Fibroblast of skin of right biceps (primary cell): ENCODE results near the gene USO1.
"Not testable (repeated sequence)": the region's sequence is repeated elsewhere in the genome, so short reads cannot be mapped to it uniquely, and the experiment has no call there.

Experiments
- DNase-seq: peaks from one replicate; pipeline ENCODE4 v3.0.0-alpha.2; 2013

The USO1 gene

GRCh38 chr4:75779105-75779757 is 54.9 kb downstream of the USO1 start:
- DNase-seq: no peak

GRCh38 chr4:75781305-75781704 is 56.9 kb downstream of the USO1 start:
- DNase-seq: peak; percentile 53

GRCh38 chr4:75786526-75786925 is 62.1 kb downstream of the USO1 start:
- no peak for DNase-seq

GRCh38 chr4:75786938-75787337 is 62.6 kb downstream of the USO1 start:
- DNase-seq: no peak

- no peak for DNase-seq
These were observed 65.6 kb downstream of the USO1 start for GRCh38 chr4:75790024-75790423.

GRCh38 chr4:75800972-75801371 is 76.6 kb downstream of the USO1 start:
- peak; percentile 52 for DNase-seq

GRCh38 chr4:75806035-75806434 is 81.7 kb downstream of the USO1 start:
- not testable (repeated sequence) for DNase-seq

- no peak for DNase-seq
These were observed 93.5 kb downstream of the USO1 start for GRCh38 chr4:75817901-75818300.

GRCh38 chr4:75819121-75819520 is 94.7 kb downstream of the USO1 start:
- no peak for DNase-seq

- no peak for DNase-seq
These were observed 95.8 kb downstream of the USO1 start for GRCh38 chr4:75820197-75820596.

GRCh38 chr4:75820676-75821075 is 96.3 kb downstream of the USO1 start:
- DNase-seq: no peak

- DNase-seq: no peak
These were observed 96.8 kb downstream of the USO1 start for GRCh38 chr4:75821216-75821615.

- peak; percentile 32 for DNase-seq
These were observed 97.6 kb downstream of the USO1 start for GRCh38 chr4:75821966-75822365.

GRCh38 chr4:75822416-75822815 is 98.0 kb downstream of the USO1 start:
- no peak for DNase-seq

- no peak for DNase-seq
These were observed 99.4 kb downstream of the USO1 start for GRCh38 chr4:75823812-75824211.

GRCh38 chr4:75830906-75831305 is 106.5 kb downstream of the USO1 start:
- no peak for DNase-seq

- DNase-seq: no peak
These were observed 107.6 kb downstream of the USO1 start for GRCh38 chr4:75831856-75832405.

GRCh38 chr4:75834095-75834771 is 109.9 kb downstream of the USO1 start:
- no peak for DNase-seq

- no peak for DNase-seq
These were observed 110.4 kb downstream of the USO1 start for GRCh38 chr4:75834772-75835154.

GRCh38 chr4:75841641-75842520 is 117.5 kb downstream of the USO1 start:
- DNase-seq: no peak

GRCh38 chr4:75843596-75843995 is 119.2 kb downstream of the USO1 start:
- DNase-seq: no peak

- DNase-seq: peak; percentile 89
These were observed 119.8 kb downstream of the USO1 start for GRCh38 chr4:75844151-75844662.

- DNase-seq: no peak
These were observed 121.6 kb downstream of the USO1 start for GRCh38 chr4:75845992-75846391.
